LNCAP (cell line): ENCODE data around the gene SCN8A.

Experiments
- TF ChIP-seq, protein P1 (sequence below): fragments of 450-650 bp; IDR thresholded peaks from 2 replicates; pipeline ENCODE4 v1.5.1; 2017; ENCODE audit warnings: mild to moderate bottlenecking

Gene SCN8A

DNA sequence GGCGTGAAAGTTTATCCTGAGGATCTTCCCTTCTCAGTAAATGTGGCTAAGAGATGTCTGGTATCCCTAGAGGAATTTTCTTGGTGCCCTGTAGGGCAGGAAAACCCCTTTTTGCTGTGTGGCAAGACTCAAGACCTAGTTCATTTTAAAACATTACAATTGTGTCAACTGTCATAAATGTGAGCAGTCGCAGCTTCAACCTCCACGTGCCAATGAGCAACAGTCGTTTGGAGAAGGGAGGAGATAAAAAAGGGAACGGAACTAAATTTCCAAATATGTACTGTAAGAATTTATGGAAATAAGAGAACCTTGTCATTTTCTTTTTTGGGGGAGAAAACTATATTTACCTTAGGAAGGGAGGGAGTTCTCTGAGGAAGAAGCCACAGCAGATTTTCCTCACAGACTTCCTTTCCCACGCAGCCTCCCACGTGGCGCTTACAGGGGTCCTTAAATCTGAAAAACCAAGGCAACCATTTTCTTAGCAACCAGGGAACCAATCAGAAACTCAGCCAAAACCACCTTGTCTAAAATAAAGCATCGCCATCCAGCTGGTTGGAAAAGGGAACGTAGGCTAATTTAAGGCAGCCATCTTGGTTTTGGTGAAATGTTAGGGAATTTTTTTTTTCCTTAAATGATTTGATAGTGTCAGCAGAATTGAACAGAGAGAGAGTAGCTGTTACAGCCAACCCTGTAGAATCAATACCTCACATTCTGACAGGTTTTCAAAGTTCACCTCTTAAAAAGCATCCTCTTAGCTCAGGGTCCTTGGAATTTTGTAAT lies 158.4 kb downstream of the SCN8A start:
- TF ChIP-seq, protein P1, sequence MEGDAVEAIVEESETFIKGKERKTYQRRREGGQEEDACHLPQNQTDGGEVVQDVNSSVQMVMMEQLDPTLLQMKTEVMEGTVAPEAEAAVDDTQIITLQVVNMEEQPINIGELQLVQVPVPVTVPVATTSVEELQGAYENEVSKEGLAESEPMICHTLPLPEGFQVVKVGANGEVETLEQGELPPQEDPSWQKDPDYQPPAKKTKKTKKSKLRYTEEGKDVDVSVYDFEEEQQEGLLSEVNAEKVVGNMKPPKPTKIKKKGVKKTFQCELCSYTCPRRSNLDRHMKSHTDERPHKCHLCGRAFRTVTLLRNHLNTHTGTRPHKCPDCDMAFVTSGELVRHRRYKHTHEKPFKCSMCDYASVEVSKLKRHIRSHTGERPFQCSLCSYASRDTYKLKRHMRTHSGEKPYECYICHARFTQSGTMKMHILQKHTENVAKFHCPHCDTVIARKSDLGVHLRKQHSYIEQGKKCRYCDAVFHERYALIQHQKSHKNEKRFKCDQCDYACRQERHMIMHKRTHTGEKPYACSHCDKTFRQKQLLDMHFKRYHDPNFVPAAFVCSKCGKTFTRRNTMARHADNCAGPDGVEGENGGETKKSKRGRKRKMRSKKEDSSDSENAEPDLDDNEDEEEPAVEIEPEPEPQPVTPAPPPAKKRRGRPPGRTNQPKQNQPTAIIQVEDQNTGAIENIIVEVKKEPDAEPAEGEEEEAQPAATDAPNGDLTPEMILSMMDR, result no peak

DNA sequence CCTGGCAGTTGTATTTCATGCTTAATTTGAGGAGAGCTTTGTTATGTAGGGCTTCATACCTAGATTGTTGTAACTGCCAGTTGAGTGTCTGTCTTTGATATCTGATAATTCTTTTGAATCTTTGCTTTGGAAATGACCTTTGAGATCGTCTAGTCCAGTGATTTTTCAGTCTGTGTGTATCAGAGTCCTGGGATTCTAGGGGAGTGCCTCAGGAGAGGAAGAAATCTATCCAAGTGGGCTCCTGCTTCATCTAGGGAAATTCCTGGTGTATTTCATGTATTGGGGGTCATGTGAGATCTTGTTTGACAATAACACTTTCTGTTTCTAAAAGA lies 158.9 kb downstream of the SCN8A start:
- TF ChIP-seq, protein P1, result no peak

GRCh38 chr12:51751661-51752060 lies 160.6 kb downstream of the SCN8A start:
- TF ChIP-seq, protein P1, result no peak

- TF ChIP-seq, protein P1, result no peak
Observed at GRCh38 chr12:51752234-51752889, 161.3 kb downstream of the SCN8A start.

DNA sequence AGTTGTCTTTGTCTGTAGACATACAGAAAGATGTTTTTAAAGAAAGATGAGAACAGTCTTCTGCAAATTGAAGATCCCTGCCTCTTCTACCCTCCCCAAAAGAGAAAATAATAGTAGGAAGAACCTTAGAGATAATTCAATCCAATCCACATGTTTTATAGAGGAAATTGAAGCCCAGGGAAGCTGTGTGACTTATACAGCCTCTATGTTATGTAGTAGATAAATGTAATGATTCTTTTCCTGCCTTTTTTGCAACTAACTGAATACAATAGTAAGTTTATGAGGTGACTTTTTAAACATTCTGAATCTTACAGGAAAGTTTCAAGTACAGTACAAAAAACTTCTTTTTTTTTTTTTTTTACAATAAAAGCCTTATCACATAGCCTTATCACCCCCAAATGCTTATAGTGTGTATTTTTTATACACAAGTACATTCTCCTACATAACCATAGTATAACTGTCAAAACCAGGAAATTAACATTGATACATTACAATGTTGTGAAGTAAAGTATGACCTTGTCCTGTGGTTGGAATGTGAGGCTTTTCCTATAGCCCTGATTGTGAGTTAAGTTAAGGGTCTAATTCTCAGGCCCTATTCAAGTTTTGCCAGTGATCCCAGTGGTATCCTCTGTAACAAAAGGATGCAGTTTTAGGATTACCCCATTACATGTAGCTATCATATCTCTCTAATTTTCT lies 163.1 kb downstream of the SCN8A start:
- TF ChIP-seq, protein P1, result no peak

GRCh38 chr12:51755251-51755650 lies 164.2 kb downstream of the SCN8A start:
- TF ChIP-seq, protein P1, result no peak

- TF ChIP-seq, protein P1, result no peak
Observed at GRCh38 chr12:51759175-51759574, 168.1 kb downstream of the SCN8A start.
